Stimulated activated CD4-positive, alpha-beta T cell treated with anti-CD3 and anti-CD28 coated beads, TNF-alpha, amount 100 ng/mL, for 1 hour (primary cell): ENCODE results near the gene CHST3.
"Not testable (repeated sequence)": the region's sequence is repeated elsewhere in the genome, so short reads cannot be mapped to it uniquely, and the experiment has no call there.

Experiments used
- DNase-seq, 3 donors: peaks; one replicate each; pipeline ENCODE4 v3.0.0-alpha.2; 2020; ENCODE audit warnings: low read depth in 3 of 3, low spot score in 1 of 3

Gene CHST3

DNA sequence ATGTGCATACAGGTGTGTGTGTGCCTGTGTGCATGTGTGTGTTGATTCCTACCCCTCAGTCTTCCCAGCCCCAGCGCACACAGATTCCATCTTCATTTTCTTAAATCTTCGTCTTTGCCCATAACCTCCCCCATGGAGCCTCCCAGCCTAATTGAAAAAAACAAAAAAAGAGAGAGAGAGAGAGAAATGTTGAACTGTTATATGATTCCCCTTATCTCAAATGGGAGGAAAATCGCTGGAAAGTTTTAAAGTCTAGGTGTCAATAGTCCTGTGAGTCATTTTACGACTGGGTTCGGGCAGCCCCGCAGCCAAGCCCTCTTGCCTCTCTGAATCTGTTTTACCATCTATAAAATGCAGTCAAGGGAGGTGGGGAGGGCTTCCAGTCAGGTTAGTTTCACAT lies 63.3 kb downstream of the CHST3 start:
- no peak for DNase-seq

DNA sequence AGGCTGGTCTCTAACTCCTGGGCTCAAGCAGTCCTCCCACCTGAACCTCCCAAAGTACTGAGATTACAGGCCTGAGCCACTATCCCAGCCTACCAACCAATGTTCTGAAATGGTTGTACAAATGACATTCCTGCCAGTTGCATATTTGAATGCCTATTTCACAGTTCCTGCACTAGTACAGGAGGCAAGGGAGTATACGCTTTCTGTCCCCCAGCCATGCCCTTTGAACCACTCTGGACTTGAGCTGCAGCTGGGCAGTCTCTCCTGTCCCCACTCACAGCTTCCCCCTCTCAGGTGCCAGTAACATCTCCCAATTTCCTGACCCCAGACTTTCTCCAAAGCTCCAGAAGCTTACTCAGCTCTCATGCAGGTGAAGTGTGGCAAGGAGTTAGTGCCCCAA lies 65.2 kb downstream of the CHST3 start:
- no peak for DNase-seq

DNA sequence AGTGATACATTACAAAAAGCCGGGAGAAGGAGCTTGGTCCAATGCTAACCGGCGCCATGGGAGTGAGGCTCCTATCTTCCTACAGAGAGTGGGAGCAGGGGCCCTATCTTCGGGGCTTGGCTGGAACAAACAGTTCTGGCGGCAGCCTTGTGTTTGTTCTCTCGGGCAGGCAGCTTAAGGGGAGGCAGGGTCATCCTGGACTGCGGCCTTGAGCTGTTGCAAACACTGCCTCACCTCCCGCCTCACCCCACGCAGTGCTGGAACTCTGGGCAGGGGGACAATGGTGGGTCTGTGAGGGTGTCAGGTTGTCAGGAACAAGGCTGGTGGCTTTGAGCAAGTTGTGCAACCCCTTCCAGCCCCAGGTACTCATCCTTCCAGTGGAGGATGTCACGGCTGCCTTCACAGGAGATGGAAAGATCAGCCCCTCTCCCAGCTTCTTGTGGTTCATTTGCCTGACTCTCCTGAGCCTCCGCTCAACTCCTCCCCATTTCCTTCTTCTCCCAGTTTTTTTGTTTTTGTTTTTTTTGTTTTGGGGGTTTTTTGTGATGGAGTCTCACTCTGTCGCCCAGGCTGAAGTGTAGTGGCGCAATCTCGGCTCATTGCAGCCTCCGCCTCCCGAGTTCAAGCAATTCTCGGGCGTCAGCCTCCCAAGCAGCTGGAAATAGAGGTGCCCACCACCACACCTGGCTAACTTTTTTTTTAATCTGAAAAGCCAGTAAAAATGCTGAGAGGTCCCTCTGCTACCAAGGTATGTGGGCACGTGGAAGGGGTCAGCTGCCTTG lies 66.8 kb downstream of the CHST3 start:
- no peak for DNase-seq

GRCh38 chr10:72031706-72032105 lies 67.5 kb downstream of the CHST3 start:
- DNase-seq = no peak

DNA sequence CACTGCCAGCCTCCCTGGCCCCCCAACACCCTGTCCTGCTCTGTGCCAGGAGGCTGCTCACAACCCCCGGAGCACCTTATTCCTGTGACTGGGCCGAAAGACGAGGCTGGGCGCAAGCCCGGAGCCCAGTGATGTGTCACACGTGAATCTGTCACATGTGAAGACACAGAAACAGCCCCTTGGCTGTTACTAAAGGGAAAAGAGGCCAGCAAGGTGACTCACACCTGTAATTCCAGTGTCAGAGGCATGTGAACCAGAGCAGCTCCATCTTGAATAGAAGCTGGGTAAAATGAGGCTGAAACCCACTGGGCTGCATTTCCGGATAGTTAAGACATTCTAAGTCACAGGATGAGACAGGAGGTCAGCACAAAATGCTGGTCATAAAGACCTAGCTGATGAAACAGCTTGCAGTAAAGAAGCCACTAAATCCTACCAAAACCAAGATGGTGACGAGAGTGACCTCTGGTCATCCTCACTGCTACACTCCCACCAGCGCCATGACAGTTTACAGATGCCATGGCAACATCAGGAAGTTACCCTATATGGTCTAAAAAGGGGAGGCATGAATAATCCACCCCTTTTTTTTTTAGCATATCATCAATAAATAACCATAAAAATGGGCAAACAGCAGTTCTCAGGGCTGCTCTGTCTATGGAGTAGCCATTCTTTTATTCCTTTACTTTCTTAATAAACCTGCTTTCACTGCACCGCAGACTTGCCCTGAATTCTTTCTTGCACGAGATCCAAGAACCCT lies 68.4 kb downstream of the CHST3 start:
- not testable (repeated sequence) for DNase-seq

DNA sequence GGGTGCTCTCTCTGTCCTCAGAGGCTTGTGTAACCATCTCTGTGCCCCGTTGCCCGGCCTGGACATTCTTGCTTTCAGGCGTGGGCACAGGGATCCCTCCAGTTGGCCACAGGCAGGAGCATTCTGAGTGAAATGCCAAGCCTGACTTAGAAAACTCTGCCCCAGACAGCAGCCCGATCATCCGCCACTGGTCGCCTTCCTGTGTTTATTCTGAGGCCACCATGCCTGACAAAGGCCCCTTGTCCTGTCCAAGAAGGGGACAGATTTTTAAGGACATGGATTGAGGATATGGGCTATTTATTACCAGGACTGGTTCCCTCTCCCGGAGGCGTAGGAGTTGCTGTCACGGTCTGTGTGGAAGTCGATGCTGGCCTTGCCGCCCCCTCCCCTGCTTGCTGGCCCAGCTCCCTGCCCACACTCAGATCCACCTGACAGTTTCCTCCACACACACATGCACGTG lies 69.9 kb downstream of the CHST3 start:
- DNase-seq = no peak

- DNase-seq = no peak
These were observed 70.6 kb downstream of the CHST3 start for GRCh38 chr10:72034761-72035160.

- no peak for DNase-seq
These were observed 71.2 kb downstream of the CHST3 start for GRCh38 chr10:72035252-72035887.

DNA sequence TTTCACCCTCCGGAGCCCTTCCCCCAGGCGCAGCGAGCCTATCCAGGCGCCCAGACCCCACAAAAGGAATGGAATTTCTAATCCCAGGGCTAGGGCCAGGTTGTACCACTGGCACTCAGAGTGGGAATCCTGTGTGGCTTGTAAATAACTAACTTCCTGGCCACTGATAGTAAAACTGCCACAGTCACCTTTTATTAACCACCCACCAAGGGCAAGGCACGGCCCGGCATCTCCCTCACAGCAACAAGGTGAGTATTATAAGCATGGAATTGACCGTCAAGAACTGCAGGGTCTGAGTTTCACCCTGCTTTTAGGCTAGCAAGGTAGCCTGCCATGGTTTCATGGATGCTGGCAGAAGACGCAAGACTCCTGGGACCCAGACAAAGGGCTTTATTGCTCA lies 73.1 kb downstream of the CHST3 start:
- DNase-seq = no peak

- DNase-seq = no peak
These were observed 73.6 kb downstream of the CHST3 start for GRCh38 chr10:72037811-72038210.

DNA sequence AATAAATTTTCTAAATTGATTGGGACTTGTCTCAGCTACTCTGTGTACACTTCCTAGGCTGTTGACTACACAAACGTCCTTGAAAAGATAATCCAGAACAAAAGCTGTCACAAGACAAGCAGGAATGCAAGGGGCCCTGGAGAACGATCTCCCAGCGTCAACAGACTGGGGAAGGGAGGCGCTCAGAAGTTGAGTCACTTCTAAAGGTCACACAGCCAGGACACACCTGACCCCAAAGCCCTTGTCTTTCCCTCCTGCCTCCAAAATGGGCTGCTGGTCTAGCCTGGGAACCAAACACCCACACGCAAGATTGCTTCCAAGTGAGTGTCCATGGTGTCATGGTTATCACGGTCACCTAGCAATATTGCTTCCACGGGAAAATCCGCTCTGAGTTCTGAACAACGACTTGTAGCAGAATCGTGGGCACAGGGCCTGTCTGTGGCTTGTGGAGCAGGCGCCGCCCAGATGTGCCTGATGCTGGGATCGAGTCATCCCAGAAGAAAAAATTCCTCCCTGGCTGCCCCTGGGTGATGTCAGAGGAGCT lies 74.3 kb downstream of the CHST3 start:
- DNase-seq = no peak

DNA sequence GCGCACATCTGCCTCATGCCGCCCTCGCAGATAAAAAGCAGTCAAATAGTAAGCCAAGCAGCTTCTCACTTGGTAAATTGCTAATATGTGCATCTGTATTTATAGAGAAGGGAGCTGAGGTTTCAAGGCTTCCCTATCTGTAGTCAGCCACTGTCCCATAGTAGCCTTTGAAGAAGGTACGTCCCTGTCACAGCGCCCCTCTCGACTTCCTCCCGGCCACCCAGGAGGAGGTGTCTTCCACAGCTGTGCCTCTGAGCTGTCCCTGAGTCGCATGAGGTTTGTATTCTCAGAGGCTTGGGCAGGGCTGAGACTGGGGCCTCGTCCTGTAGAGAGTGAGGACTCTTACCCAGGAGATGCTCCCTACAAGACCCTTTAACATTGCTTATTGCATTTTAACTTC lies 75.2 kb downstream of the CHST3 start:
- no peak for DNase-seq

DNA sequence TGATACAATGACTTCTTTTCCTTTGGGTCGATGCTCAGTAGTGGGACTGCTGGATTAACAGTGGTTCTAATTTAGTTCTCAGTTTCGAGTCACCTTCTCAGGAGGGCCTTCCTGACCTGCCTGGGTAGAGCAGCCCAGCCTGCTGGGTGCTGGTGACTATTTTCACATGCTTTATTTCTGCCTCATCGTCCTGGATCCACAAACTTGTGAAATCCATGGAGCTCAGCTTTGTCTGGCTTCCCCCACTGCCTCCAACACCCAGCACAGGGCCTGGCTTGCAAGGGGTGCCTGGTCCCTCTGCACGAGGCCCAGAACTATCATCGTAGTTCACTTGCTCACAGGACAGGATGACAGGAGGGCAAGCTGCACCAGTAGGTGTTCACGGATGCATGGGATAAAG lies 77.3 kb downstream of the CHST3 start:
- DNase-seq = no peak

DNA sequence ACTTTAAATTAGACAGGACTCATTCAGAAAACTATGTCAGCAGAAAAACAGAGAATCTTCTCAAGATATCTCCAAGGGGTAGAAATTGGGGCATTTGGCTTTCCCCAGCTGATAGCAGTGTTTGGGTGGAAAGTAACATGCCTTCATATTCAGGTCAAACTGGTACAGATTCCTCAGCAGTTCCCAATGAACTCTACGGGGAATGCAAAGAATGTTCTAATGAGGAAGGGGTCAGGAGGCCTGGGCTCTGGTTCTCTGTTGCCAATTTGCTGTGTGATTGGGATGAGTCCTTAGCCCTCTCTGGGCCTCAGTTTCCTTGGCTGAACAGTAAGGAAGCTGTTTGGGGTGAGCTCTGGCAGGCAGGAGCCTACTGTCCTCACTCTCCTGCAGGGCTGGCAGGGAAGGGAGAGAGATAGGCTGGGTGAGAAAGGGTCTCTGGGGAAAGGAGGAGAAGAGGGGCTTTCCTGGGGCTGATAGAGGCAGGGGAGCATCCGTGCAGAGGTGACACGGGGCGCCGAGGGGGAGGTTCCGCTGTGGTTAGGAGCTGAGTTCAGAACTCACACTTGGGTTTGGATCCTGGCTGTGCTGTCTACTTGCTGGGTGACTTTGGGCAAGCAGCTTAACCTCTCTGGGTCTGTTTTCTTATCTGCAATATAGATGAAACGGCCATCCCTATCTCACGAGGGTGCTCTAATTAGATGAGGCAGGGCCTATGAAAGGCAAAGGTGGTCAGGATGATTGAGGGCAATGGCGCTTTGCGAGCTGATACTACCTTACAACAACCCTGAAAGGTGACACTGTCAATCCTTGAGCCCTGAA lies 79.0 kb downstream of the CHST3 start:
- no peak for DNase-seq

DNA sequence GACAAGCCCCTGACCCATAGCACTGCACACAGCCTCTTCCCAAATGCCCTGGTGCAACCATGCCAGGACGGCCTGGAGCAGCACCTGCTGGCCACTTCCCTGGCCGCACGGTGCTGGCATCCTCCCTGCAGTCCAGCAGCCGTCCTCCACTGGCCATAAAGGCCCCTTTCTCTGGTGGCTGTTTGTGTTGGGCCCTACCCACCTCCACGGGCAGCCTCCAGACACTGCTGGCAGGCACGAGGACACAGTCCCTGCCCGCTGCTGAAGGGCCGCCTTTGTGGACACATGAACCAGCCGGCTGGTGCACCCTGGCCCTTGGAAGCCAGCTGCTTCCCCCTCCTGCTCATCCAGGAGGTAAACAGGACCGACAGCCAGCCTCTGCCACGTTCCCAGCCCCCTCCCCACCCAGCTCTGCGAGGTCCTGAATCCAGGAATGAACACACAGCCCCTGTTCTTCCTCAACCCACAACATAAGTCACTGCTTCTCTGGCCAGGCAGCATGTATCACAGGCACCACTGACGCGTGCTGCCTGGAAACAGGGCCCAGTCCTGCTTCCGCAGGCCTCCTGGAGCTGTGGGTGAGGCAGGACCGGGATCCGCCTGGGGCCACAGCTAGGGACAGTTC lies 80.3 kb downstream of the CHST3 start:
- no peak for DNase-seq

- no peak for DNase-seq
These were observed 81.4 kb downstream of the CHST3 start for GRCh38 chr10:72045586-72045985.

- peak; percentile 64 to 86 (median 78) for DNase-seq
These were observed 84.4 kb downstream of the CHST3 start for GRCh38 chr10:72048450-72049124.

- DNase-seq = no peak
These were observed 85.3 kb downstream of the CHST3 start for GRCh38 chr10:72049472-72049871.

GRCh38 chr10:72049969-72050781 lies 86.0 kb downstream of the CHST3 start:
- DNase-seq = no peak
